ENCODE data around the gene ZNF609. TPM values are rescaled to one million over a fixed set of nuclear protein-coding genes. Genes with fewer than 3 reads are reported as not detected.

Gene ZNF609
- polyA plus RNA-seq, 2 of the 4 experiments (the other 2 are of a cell fraction): 19.6 to 39.9 TPM

DNA sequence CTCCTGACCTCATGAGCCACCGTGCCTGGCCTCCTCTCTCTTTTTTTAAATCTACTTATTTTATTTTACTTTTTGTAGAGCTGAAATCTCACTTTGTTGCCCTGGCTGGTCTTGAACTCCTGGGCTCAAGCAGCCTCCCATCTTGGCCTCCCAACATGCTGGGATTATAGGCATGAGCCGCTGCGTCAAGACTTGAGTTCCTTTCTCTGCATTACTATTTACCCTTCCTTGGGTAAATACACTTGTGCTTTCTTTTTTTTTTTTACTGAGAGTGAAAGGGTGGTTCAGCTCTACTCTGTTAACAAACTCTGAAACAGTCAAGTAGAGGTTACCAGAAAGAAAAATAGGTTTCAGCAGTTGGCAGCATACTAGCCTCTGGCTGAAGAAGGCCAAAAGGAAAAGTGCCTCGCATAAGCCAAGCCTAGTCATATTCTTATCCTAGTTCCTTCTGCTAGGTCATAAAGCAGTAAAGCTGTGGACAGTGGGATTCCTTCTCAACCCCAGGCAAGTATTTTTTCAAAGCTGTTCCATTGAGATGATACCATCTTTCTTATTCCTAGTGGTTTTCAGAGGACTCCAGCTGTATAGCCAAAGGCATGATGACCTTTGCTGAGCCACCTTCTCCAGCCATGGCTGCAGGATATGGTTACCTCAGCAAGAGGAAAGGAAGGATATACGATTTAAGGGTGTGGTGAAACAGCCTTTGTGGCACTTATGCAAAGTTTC is 179.9 kb downstream of the ZNF609 start:
- peaks cover 37% of the 10 kb centered on the region for H3K4me1 ChIP-seq
- TF ChIP-seq PBX3 (IDR thresholded peaks at IDR 0.05): no peak
- TF ChIP-seq HOXB5 (CRISPR knock-in tag; IDR thresholded peaks at IDR 0.05): no peak
- no peak for TF ChIP-seq GATA3 (IDR thresholded peaks at IDR 0.05; ENCODE audit: borderline replicate concordance)
- no peak for TF ChIP-seq EHMT2 (IDR thresholded peaks at IDR 0.05; ENCODE audit: low read depth)
- no peak for TF ChIP-seq ESRRA (IDR thresholded peaks at IDR 0.05; ENCODE audit: borderline replicate concordance, low read length)
- no peak for TF ChIP-seq ELK1 (IDR thresholded peaks at IDR 0.05; ENCODE audit: low read depth, low read length)
- TF ChIP-seq, protein P1, sequence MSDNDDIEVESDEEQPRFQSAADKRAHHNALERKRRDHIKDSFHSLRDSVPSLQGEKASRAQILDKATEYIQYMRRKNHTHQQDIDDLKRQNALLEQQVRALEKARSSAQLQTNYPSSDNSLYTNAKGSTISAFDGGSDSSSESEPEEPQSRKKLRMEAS (IDR thresholded peaks at IDR 0.05): no peak
- TF ChIP-seq ZNF302 (CRISPR knock-in tag; IDR thresholded peaks at IDR 0.05): no peak
- TF ChIP-seq SMC3 (IDR thresholded peaks at IDR 0.05): no peak
- TF ChIP-seq NFE2L2 (conservative IDR thresholded peaks at IDR 0.05; ENCODE audit: low read length): no peak
- TF ChIP-seq TP53 (CRISPR knock-in tag; IDR thresholded peaks at IDR 0.05): no peak
- TF ChIP-seq POLR2A (IDR thresholded peaks at IDR 0.05; ENCODE audit: low read length): no peak
- TF ChIP-seq TFCP2L1 (CRISPR knock-in tag; IDR thresholded peaks at IDR 0.05): no peak
- TF ChIP-seq FOSB (CRISPR knock-in tag; IDR thresholded peaks at IDR 0.05): no peak
- TF ChIP-seq BHLHE40 (IDR thresholded peaks at IDR 0.05; ENCODE audit: low read depth, low read length): no peak
- no peak for TF ChIP-seq POLR2AphosphoS2 (conservative IDR thresholded peaks at IDR 0.05; ENCODE audit: low read length)
- TF ChIP-seq EHF (CRISPR knock-in tag; IDR thresholded peaks at IDR 0.05): no peak
- no peak overlapping the region for H3K27ac ChIP-seq
- no peak overlapping the region for H3K4me3 ChIP-seq
- POLR2A ChIA-PET: no interaction called here
- DNase-seq (ENCODE audit: low read depth in 1 of 2, low spot score in 1 of 2): peak in 1 of 2 experiments; percentile 34
- 0 out of 3 replicates have a peak overlapping the region, but pooled peaks have one; percentile 4 for H3K4me2 ChIP-seq
- WGBS (ENCODE audit: missing lambda C conversion rate): 55% methylated on average over 5 of the region's 5 CpGs
- H3K9me3 ChIP-seq: 0 out of 3 replicates have a peak, but pooled peaks cover 8% of the 10 kb centered on the region
- no peak for FAIRE-seq
- CTCF ChIA-PET: interaction anchor here (0.8 to 2.4 kb wide), 4 partner anchors 8 to 26 kb away, joined by 3 to 6 read pairs (median 3); no protein-coding TSS in a partner anchor
- ATAC-seq: peak in 1 of 2 experiments; percentile 27; a peak in 3 of 6 replicates

DNA sequence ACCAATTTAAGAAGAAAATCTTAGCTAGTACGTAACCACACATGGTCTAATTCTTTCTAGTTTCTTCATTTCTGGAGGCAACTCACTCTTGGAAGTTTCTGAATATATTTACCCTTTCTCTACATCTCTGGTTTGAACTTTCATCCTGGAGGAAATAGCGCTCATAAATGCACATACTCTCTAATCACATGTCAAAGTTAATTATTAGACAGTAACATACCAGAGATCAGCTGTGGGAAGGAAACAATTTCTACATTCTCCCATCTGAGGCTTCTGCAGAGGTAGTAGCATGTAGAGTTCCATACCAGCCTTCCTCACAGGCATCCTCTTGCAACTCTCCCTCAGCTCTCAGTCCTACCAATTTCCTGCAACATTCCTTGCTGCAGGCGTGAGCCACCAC is 182.5 kb downstream of the ZNF609 start:
- FAIRE-seq: peak; percentile 56
- H3K9me3 ChIP-seq: 0 out of 3 replicates have a peak, but pooled peaks cover 3% of the 10 kb centered on the region
- peak; percentile 39 to 71; a peak in 3 of 6 replicates for ATAC-seq
- POLR2A ChIA-PET: no interaction called here
- peak overlapping the region; percentile 57 for H3K4me2 ChIP-seq
- TF ChIP-seq RFX5 (IDR thresholded peaks at IDR 0.05) (no peak), HEYL (CRISPR knock-in tag; IDR thresholded peaks at IDR 0.05) (no peak), RAD21 (conservative IDR thresholded peaks at IDR 0.05 in 1 of 2, IDR thresholded peaks at IDR 0.05 in 1 of 2) (no peak), FOSL2 (IDR thresholded peaks at IDR 0.05) (no peak), FOSL2 (CRISPR knock-in tag; IDR thresholded peaks at IDR 0.05) (no peak), EP300 (IDR thresholded peaks at IDR 0.05) (no peak), HOXB5 (CRISPR knock-in tag; IDR thresholded peaks at IDR 0.05) (no peak), NPAS2 (CRISPR knock-in tag; IDR thresholded peaks at IDR 0.05; ENCODE audit: borderline replicate concordance) (no peak), KDM5A (IDR thresholded peaks at IDR 0.05) (no peak)
- 58% methylated on average over 3 of the region's 3 CpGs for WGBS (ENCODE audit: missing lambda C conversion rate)
- peaks cover 24% of the 10 kb centered on the region for H3K4me1 ChIP-seq
- no peak overlapping the region for H3K4me3 ChIP-seq
- CTCF ChIA-PET: interaction anchor here (0.6 to 3.7 kb wide), 4 partner anchors 8 to 38 kb away, joined by 3 to 31 read pairs (median 10); no protein-coding TSS in a partner anchor
- no peak for DNase-seq (ENCODE audit: low read depth in 1 of 2, low spot score in 1 of 2)
- peak overlapping the region in 1 of 2 experiments; percentile 18; a peak in 2 of 6 replicates for H3K27ac ChIP-seq

Measured in A549 (cell line).